Measurements from ENCODE around the gene DNAH6. TPM values are rescaled to one million over a fixed set of nuclear protein-coding genes. Genes with fewer than 3 reads are reported as not detected.

The DNAH6 gene
- total and polyA plus RNA-seq, 9 of the 15 experiments (the other 6 are each of a cell fraction or from before 2014, with no cell fraction given), result 0.01 to 0.04 (median 0.01) TPM; not detected in 5

DNA sequence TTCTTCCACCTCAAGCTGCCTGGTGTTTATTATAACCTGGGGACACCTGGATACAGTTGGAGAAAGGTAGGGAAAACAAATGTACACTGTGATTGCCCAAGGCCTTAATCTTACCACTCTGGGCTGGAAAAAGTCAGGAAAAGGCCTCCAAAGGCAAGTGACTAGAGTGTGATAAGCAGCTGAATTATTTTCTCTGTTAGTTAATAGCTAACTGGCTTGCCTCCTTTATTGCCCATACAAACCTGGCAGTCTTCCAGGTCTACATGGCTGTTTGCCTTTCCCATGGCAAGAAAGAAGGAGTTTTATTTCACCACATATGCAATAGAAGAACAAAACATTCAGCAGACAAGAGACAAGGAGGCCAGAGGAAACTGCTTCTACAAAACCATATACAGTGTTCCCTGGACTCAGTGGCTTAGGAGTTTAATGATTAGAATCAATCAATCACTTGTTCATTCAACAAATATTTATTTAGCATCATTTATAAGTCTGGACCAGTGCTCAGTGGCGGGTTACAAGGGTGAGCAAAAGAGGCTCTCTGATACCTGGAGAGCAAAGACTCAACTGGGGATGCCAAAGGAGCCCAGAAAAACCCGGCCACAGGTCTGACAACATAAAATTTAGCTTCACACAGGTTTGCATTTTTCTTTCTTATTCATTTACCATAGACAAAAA is 29.7 kb upstream of the DNAH6 start:
- in situ Hi-C loops (cut with MboI), result no loop called here
- FAIRE-seq (no peak), ATAC-seq (no peak), DNase-seq (ENCODE audit: extremely low read depth in 1 of 4, low spot score in 3 of 4) (no peak)
- Histone ChIP-seq H3K9me3 (replicated peaks; ENCODE audit: control insufficient read depth, insufficient read depth, low read depth, low read length) (no peaks in the 10 kb centered on the region), H3K79me2 (ENCODE audit: control insufficient read depth, insufficient read depth, low read length) (no peaks in the 10 kb centered on the region), H4K20me1 (replicated peaks; ENCODE audit: control insufficient read depth, insufficient read depth, low read length) (no peaks in the 10 kb centered on the region), H3K36me3 (ENCODE audit: control insufficient read depth, insufficient read depth, low read length) (no peaks in the 10 kb centered on the region), H3K9ac (ENCODE audit: insufficient read depth in 1 of 2, low read depth in 2 of 2, low read length in 2 of 2) (no peak overlapping the region), H2AFZ (ENCODE audit: low read depth, low read length) (no peak overlapping the region), H3K4me2 (ENCODE audit: insufficient read depth, low read length) (no peak overlapping the region), H3K27me3 (ENCODE audit: control insufficient read depth in 2 of 2, insufficient read depth in 2 of 2, low read length in 2 of 2) (peaks cover 0 to 3% of the 10 kb centered on the region in 2 experiments; a peak in 2 of 5 replicates), H3K4me3 (no peak overlapping the region), H3K4me1 (replicated peaks in 1 of 2; ENCODE audit: control insufficient read depth in 2 of 2, insufficient read depth in 2 of 2, low read length in 2 of 2) (no peaks in the 10 kb centered on the region), H3K9me1 (ENCODE audit: control insufficient read depth, insufficient read depth, low read length) (no peaks in the 10 kb centered on the region), H3K27ac (ENCODE audit: extremely low read depth, low read depth, low read length) (no peak overlapping the region)
- intact Hi-C loops (cut with micrococcal nuclease), result no loop called here
- no TSS peak for BruUV-seq (replicated peaks)
- ChIA-PET CTCF (ENCODE audit: low intra/inter-chr PET ratio) (no interaction called here), POLR2A (no interaction called here)
- no peak for TF ChIP-seq CBX8 (IDR thresholded peaks at IDR 0.05; ENCODE audit: borderline replicate concordance, extremely low read depth, low read depth, low read length, poor library complexity, severe bottlenecking)
- no peak for TF ChIP-seq CXXC5 (CRISPR knock-in tag; IDR thresholded peaks at IDR 0.05)
- no peak for TF ChIP-seq HDAC1 (IDR thresholded peaks at IDR 0.05)
- TF ChIP-seq RBM15 (IDR thresholded peaks at IDR 0.05; ENCODE audit: insufficient read depth, low read length), result no peak
- TF ChIP-seq NBN (IDR thresholded peaks at IDR 0.05; ENCODE audit: low read depth), result no peak
- TF ChIP-seq RB1 (IDR thresholded peaks at IDR 0.05; ENCODE audit: low read depth), result no peak
- no peak for TF ChIP-seq JUNB (CRISPR knock-in tag; conservative IDR thresholded peaks at IDR 0.05)
- TF ChIP-seq, protein P1, sequence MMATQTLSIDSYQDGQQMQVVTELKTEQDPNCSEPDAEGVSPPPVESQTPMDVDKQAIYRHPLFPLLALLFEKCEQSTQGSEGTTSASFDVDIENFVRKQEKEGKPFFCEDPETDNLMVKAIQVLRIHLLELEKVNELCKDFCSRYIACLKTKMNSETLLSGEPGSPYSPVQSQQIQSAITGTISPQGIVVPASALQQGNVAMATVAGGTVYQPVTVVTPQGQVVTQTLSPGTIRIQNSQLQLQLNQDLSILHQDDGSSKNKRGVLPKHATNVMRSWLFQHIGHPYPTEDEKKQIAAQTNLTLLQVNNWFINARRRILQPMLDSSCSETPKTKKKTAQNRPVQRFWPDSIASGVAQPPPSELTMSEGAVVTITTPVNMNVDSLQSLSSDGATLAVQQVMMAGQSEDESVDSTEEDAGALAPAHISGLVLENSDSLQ (IDR thresholded peaks at IDR 0.05), result no peak
- no peak for TF ChIP-seq HBP1 (CRISPR knock-in tag; IDR thresholded peaks at IDR 0.05)
- no peak for TF ChIP-seq TEAD4 (IDR thresholded peaks at IDR 0.05; ENCODE audit: low read length)
- no peak for TF ChIP-seq TEAD4 (CRISPR knock-in tag; IDR thresholded peaks at IDR 0.05; ENCODE audit: borderline replicate concordance)
- no peak for TF ChIP-seq ZNF655 (CRISPR knock-in tag; IDR thresholded peaks at IDR 0.05)
- TF ChIP-seq SMAD4 (CRISPR knock-in tag; conservative IDR thresholded peaks at IDR 0.05), result no peak
- no peak for TF ChIP-seq CBX3 (IDR thresholded peaks at IDR 0.05; ENCODE audit: borderline replicate concordance in 1 of 2, low read length in 2 of 2)
- TF ChIP-seq, protein P2, sequence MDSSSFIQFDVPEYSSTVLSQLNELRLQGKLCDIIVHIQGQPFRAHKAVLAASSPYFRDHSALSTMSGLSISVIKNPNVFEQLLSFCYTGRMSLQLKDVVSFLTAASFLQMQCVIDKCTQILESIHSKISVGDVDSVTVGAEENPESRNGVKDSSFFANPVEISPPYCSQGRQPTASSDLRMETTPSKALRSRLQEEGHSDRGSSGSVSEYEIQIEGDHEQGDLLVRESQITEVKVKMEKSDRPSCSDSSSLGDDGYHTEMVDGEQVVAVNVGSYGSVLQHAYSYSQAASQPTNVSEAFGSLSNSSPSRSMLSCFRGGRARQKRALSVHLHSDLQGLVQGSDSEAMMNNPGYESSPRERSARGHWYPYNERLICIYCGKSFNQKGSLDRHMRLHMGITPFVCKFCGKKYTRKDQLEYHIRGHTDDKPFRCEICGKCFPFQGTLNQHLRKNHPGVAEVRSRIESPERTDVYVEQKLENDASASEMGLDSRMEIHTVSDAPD (CRISPR knock-in tag; IDR thresholded peaks at IDR 0.05), result no peak
- WGBS (ENCODE audit: insufficient coverage, low coverage, missing lambda C conversion rate), result 0% methylated on average over 2 of the region's 2 CpGs
